GM19468 (cell line): Measurements from ENCODE around the gene HS3ST3A1.

Experiments used
- ATAC-seq: cut with Tn5 transposase; IDR thresholded peaks from one replicate; pipeline ENCODE4 v1.9.1; 2021; ENCODE audit warnings: mild to moderate bottlenecking, moderate library complexity, moderate number of reproducible peaks; ENCODE audit not compliant: unreplicated experiment; ENCODE audit errors: extremely low read depth

Gene HS3ST3A1

DNA sequence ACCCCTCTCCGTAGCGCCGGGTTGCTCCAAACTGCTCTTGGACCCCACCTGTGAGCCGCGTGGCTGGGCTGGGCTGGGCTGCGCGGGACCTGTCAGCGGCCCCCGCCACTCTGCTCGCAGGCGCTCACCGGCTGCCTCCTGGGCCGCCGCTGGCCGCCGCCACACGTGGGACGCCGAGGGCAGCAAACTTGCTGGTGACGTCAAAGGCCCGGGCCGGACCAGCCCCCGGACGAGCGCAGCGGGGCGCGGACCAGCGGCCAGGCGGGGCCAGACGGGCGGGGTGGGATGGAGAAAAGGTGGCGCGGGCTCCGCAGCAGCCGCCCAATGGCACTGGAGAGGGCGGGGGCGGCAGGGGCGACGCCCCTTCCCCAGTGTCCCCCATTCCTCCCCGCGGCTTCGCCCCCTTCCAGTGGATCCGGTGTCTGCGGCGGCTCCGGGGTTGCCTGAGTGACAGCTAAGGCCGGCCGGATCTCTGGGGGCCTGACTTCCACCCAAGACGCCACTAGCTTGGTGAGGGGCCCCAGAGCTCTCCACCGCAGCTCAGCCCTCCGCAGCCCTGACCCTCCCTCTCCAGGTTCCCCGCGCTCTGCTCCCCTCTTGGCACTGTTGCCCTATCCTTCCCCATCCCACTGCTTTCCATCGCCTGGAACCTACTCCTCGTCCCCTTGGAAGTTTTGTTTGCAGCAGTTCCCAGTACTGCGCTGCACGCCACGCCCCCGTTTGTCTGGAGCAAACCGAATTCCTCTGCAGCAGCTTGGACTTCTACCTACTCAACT, at the start of gene HS3ST3A1:
HS3ST3A1 (minus strand) TSS at position 154 of the 776 bp plus-strand sequence. CDS start 800 bp downstream, outside the sequence.
- no peak for ATAC-seq

DNA sequence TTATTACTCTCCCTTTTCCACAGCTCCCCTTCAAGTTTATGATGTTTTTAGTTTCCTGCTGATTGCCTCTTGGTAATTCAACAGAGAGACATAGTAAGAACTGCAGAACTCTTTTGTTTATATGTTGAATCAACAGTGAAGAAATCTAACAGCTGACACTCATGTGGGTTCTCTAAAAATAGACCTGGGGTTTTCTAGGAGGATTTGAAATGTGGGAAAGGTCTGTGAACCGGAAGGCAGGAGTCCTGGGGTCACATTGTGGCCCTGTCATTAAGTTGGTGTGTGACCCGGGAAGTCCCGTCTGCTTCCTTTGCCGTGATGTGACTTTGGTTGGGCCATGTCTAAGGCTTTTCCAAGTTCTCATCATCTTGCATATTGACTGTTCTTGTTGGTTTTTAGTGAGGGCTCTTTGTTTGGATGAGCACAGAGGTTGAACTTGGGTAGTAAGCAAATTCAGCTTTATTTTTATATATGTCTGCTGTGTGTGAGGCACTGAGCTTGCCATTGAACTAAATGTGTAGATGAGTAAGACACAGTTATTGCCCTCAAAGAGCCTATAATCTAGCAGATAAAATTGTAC, 48.5 kb upstream of the HS3ST3A1 start:
- ATAC-seq, result no peak

DNA sequence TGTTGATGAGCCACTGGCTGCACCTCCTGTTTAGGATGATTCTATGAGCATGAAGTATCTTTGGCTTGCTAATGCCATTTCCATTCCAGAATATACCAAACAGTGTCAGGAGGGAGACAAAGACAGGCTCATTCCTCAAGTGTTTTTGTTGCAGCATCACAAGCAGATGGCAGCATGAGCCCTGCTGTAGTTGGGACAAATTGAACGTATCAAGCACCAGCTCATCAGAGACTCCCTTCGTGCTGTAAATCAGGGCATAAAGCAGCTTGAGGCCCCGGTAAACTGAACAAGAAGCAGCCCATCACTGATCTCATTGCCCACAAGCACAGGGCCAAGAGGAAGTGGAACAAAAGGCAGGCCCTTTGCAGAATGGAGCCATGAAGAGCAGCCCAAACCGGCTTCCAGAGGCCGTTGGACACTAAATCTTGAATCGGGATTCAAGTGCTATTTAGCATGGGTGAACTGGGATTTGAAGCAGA, 45.9 kb upstream of the HS3ST3A1 start:
- no peak for ATAC-seq

DNA sequence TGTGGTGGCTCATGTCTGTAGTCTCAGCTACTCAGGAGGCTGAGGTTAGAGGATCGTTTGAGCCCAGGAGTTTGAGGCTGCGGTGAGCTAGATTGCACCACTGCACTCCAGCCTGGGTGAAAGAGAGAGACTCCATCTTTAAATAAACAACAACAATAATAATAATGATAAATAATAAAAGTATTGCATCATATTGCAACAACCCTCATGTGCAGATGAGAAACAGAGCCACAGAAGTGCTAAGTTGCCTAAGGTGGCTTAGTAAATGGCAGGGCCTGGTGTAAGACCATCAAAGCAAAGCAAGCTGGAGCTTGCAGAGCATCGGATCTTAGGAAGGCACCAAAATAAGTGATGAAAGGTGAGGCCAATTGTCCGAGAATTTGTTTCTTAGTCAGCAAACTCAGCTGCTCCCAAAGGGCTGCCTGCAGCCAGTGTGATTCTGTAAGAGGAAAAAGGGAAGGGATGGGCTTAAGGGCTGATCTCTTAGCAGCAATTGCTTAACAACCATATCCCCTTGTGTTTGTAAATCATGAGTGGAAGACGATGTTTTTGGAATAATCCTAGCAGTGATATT, 45.3 kb upstream of the HS3ST3A1 start:
- no peak for ATAC-seq

DNA sequence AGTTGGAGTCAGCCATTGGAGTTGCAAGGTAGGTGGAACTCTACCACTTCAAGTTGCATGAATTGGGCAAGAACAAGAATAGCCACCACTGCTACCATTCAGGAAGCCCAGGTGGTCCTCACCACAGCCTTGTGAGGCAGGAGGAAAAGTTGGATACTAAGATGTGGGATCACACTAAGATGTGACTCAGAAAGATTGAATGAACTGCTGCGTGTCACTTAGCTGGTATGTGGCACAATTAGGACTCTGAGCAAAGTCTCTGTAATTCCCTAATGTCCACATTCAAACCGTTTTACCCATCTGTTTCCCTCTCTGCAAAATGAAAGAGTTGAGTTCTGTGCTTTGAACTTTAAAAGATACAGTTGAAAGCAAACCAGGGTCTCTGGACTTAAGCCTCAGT, 44.7 kb upstream of the HS3ST3A1 start:
- ATAC-seq, result no peak

DNA sequence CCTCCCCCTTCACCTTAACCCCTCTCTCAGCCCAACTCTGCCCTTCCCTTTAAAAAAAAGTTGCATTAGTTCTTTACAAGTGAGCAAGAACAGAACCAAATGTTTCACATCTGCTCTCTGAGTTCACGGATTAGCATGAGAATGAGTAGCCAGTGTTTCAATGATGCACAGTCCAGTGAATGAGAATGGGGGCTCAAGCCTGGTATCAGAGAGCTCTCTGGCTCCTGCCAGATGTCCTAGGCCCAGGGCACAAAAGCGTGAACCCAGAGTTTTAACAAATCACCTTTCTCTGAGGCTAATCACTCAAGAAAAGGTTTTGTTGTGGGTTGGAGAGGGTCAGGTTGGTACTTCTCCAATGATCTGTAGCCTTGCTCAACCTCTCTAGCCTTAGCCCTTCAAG, 41.5 kb upstream of the HS3ST3A1 start:
- no peak for ATAC-seq

- ATAC-seq, result no peak
Measured at GRCh38 chr17:13642188-13642587, 40.5 kb upstream of the HS3ST3A1 start.

DNA sequence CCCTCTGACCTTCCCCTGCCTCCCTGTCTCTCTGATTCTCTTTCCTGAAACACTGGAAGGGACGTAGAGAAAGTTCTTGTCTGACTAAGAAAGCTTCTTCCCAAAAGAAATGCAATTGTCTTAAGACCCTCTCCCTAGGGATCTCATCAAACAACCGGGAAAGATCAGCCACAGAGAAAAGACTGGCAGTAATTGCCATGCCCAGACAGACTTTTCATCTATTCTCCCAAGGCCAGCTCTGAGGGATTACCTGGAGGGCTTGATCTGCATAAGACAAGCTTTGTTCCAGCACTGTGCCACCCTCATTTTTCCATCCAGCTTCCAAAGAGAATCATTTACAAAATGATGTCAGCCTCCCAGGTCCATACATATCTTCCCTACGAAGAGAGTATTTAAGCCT, 38.8 kb upstream of the HS3ST3A1 start:
- no peak for ATAC-seq

- no peak for ATAC-seq
Measured at GRCh38 chr17:13638855-13639458, 37.2 kb upstream of the HS3ST3A1 start.

DNA sequence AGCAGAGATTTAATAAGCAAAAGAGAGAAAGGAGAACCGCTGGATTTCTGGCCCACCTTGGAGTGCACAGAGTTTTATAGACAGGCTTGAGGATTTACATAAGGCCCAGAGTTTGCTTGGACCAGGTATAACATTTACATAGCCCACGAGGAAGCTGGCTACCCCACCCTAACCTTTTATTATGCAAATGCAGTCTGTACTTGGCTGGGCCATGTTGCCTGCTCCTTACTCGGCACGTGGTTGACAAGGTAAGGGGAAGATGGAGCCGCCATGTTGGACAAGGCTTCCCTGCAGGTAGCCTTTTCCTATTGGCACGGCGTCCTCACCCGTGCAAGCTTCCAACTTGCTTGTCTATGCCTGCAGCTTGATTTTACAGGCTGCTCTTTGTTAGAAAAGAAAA, 35.2 kb upstream of the HS3ST3A1 start:
- ATAC-seq, result no peak

DNA sequence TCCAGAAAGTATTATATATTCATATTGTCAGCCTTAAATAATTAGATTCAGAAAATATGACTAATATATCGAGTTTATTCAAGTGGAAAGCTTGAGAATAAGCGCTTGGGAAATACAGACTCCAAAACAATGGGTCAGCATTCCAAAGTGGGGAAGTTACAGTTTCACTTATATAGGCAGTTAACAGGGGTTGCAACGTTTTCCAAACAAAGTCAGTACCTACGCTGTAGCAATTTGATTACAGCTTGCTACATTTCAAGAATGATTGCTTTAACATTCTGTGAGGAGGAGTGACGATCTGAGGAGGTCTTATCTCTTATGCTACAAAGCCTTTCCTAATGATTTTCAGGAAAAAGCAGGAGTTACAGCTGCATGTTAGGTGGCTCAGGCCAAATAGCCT, 34.2 kb upstream of the HS3ST3A1 start:
- ATAC-seq, result no peak

GRCh38 chr17:13634021-13634420, 32.3 kb upstream of the HS3ST3A1 start:
- no peak for ATAC-seq

GRCh38 chr17:13631529-13631928, 29.8 kb upstream of the HS3ST3A1 start:
- ATAC-seq, result no peak

- ATAC-seq, result no peak
Measured at GRCh38 chr17:13626703-13627102, 25.0 kb upstream of the HS3ST3A1 start.

DNA sequence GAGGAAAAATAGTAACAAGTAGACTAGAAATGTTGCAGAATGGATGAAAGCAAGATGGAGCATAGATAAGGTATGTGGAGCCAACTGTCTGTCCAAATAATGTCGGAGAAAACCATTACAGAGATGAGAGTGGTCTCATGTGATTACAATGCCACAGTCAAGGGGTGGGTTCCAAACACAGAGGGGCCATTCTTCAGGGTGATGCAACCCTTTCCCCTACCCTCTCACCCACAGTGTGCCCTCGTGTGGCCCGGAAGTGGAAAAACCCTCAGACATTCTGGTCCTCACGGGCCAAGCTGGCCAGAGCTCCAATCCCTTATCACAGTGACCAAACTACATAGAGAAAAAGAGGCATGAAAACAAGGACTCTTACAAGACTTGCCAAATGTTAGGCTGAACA, 17.7 kb upstream of the HS3ST3A1 start:
- ATAC-seq, result no peak

DNA sequence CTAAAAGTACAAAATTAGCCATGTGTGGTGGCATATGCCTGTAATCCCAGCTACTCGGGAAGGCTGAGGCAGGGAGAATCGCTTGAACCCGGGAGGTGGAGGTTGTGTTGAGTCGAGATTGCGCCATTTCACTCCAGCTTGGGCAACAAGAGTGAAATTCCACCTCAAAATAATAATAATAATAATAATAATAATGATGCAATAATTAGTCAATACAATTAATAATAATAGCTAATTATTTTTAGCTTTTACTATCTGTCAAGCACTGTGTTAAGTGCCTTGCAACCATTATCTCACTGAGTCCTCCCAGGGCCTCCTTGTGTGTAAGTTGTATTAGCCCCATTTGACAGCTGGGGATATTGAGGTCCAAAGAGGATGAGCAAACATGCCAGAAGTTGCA, 14.3 kb upstream of the HS3ST3A1 start:
- ATAC-seq, result no peak

DNA sequence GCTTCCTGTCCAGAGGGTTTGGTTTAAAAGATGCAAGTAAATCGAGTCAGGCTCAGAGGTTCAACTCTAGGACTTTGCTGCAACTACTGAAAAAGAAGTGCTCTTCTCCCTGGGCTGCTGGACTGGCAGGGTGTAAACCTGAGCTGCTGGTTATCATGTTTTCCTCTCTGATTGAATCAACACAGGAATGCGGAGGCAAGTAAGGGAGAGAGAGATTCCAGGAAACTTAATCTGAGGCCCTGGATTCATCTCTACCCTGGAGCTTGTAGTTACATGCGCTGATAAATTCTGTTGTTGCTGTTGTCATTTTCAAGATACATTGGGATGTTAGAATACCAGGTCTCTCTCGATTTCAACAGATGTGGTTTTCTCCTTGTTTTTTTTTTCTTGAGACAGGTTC, 8.2 kb upstream of the HS3ST3A1 start:
- no peak for ATAC-seq

- ATAC-seq, result no peak
Measured at GRCh38 chr17:13601322-13601775, 380 bp downstream of the HS3ST3A1 start.

DNA sequence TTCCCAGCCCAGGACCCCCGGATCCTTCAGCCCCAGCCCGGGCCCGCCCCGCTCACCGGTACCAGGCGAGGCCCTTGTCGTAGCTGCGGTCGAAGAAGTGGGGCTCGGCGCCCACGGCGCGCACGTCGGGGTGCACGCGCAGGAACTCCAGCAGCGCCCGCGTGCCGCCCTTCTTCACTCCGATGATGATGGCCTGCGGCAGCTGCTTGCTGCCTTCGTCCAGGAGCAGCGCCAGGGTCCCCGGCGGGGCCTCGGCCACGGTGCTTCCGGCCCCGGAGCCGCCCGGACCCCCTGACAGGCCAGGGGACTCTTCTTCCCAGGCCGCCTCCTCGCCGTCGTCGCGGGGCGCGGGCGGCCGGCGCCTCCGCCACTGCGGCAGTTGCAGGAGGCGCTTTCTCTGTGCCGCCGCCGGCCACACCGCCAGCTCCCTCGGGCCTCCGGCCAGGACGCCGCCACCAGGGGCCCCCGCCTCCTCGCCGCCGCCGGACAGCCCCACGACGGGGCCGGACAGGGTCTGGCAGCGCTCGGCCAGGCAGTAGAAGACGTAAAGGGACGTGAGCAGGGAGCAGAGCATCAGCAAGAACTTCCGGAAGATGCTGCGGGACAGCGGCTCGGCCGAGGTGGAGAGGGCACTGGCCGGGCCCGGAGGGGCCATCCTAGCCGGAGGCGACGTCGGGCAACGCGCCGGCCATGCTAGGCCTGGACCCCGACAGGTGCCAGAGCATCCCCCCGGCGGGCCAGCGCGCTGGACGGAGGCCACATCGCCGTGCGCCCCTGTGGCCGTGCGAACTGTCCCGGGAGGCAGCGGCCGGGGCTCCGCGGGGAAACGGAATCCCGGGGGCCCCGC, 1.0 kb downstream of the HS3ST3A1 start:
- ATAC-seq, result no peak

GRCh38 chr17:13599864-13600263, 1.9 kb downstream of the HS3ST3A1 start:
- no peak for ATAC-seq
